Measurements from ENCODE around the gene CNN2. TPM values are rescaled to one million over a fixed set of nuclear protein-coding genes. Genes with fewer than 3 reads are reported as not detected.

CNN2 gene
- total and polyA plus RNA-seq, 2 of the 13 experiments (the other 11 are each of a cell fraction or from before 2014, with no cell fraction given): 63.6 to 70.0 TPM

DNA sequence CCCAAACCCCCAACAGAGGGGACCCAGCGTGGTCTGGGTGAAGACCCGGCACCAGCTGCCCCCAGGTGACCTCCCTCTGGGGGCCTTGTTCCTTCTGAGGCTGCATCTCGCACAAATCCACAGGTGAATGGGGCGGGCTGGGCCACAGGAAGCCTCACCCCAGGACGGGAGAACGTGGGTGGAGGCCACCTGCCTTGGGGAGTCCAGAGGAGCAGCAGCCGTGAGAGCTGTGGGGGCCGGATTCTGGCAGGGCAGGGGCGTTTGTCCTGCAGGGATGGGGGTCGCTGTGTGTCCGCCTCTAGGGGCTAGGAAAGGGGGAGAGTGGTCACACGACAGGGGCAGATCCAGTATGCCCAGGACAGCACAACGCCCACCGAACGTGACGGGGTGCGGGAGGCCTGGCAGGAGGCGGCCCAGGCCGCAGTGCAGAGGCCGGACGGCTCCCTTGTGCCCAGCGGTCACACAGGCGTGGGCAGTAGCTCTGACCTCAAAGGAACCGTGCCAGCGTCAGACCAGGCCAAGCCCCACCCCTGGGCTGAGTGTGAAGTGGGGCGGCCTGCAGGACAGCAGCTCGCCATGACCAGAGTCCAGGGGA lies 62.1 kb downstream of the CNN2 start:
- no TSS peak for BruUV-seq (replicated peaks)
- Histone ChIP-seq H3K4me1 (ENCODE audit: insufficient read depth, low read length) (peaks cover 9% of the 10 kb centered on the region), H3K9ac (ENCODE audit: insufficient read depth, low read depth, low read length) (no peak overlapping the region), H2AFZ (ENCODE audit: low read length) (no peak overlapping the region), H3K27ac (ENCODE audit: extremely low read length, insufficient read depth, low read length) (no peak overlapping the region), H3K9me3 (ENCODE audit: low read length) (no peaks in the 10 kb centered on the region), H4K20me1 (ENCODE audit: insufficient read depth, low read length) (peaks cover 3% of the 10 kb centered on the region; the same call in 1 of the 2 replicates), H3K27me3 (ENCODE audit: control insufficient read depth in 1 of 2, insufficient read depth in 2 of 2, low read length in 2 of 2) (no peaks in the 10 kb centered on the region), H3K4me2 (ENCODE audit: low read depth, low read length) (no peak overlapping the region), H3K4me3 (replicated peaks in 1 of 3; ENCODE audit: insufficient read depth in 1 of 3, low read depth in 2 of 3, low read length in 3 of 3) (no peak overlapping the region), H3K36me3 (replicated peaks in 1 of 2; ENCODE audit: control insufficient read depth in 1 of 2, insufficient read depth in 2 of 2, low read length in 2 of 2) (peaks cover 17 to 37% of the 10 kb centered on the region in 2 experiments), H3K79me2 (ENCODE audit: insufficient read depth, low read length) (peaks cover 13% of the 10 kb centered on the region)
- POLR2A ChIA-PET: interaction anchor here (1.6 kb wide), 1 partner anchor 9 kb away, joined by 5 read pairs; no protein-coding TSS in a partner anchor
- FAIRE-seq (no peak), DNase-seq (ENCODE audit: low spot score) (no peak), ATAC-seq (no peak; the same call in none of the 3 replicates)
- in situ Hi-C loops (cut with HindIII; ENCODE audit: extremely low pct_ligation_motif_present, low pct_unique_long_range_greater_than_20kb): no loop called here
- CTCF ChIA-PET (ENCODE audit: low intra/inter-chr PET ratio, low total read pairs): no interaction called here
- intact Hi-C loops (cut with micrococcal nuclease; ENCODE audit: unreplicated experiment): no loop called here
- 97% methylated on average over 13 of the region's 27 CpGs for whole genome bisulfite sequencing (ENCODE audit: low lambda C conversion rate)
- no peak for TF ChIP-seq THAP11 (CRISPR knock-in tag; IDR thresholded peaks at IDR 0.05)
- TF ChIP-seq ZNF256 (CRISPR knock-in tag; conservative IDR thresholded peaks at IDR 0.05): no peak
- TF ChIP-seq AGO2 (optimal IDR thresholded peaks at IDR 0.05; ENCODE audit: low read depth, low read length): peak; percentile 88
- 0 out of 2 replicates have a peak, but pooled peaks have one; percentile 41 for TF ChIP-seq PCBP1 (IDR thresholded peaks at IDR 0.05; ENCODE audit: borderline replicate concordance, low read depth, low read length)
- peak; percentile 29 for TF ChIP-seq AGO1 (IDR thresholded peaks at IDR 0.05; ENCODE audit: low read depth, low read length, poor library complexity, severe bottlenecking)
- TF ChIP-seq ZNF143 (CRISPR knock-in tag; IDR thresholded peaks at IDR 0.05): no peak
- no peak for TF ChIP-seq MEF2D (CRISPR knock-in tag; IDR thresholded peaks at IDR 0.05)
- TF ChIP-seq ZNF337 (CRISPR knock-in tag; IDR thresholded peaks at IDR 0.05; ENCODE audit: borderline replicate concordance, low read depth): no peak
- TF ChIP-seq, protein P1, sequence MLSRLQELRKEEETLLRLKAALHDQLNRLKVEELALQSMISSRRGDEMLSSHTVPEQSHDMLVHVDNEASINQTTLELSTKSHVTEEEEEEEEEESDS (CRISPR knock-in tag; IDR thresholded peaks at IDR 0.05; ENCODE audit: borderline replicate concordance): no peak
- no peak for TF ChIP-seq ZNF552 (CRISPR knock-in tag; IDR thresholded peaks at IDR 0.05; ENCODE audit: borderline replicate concordance)
- TF ChIP-seq ZNF20 (CRISPR knock-in tag; IDR thresholded peaks at IDR 0.05): no peak
- TF ChIP-seq SRSF1 (optimal IDR thresholded peaks at IDR 0.05; ENCODE audit: low read depth, low read length): no peak
- TF ChIP-seq ZNF781 (CRISPR knock-in tag; IDR thresholded peaks at IDR 0.05; ENCODE audit: borderline replicate concordance, not compliant biosample characterization): no peak
- no peak for TF ChIP-seq REXO4 (CRISPR knock-in tag; IDR thresholded peaks at IDR 0.05; ENCODE audit: borderline replicate concordance)
- TF ChIP-seq MED13 (CRISPR knock-in tag; IDR thresholded peaks at IDR 0.05): no peak
- no peak for TF ChIP-seq ZNF879 (CRISPR knock-in tag; IDR thresholded peaks at IDR 0.05)
- no peak for TF ChIP-seq ZNF562 (CRISPR knock-in tag; IDR thresholded peaks at IDR 0.05; ENCODE audit: borderline replicate concordance)
- no peak for TF ChIP-seq NFRKB (IDR thresholded peaks at IDR 0.05)
- TF ChIP-seq ZNF766 (CRISPR knock-in tag; IDR thresholded peaks at IDR 0.05; ENCODE audit: borderline replicate concordance): no peak
- TF ChIP-seq ZNF205 (CRISPR knock-in tag; IDR thresholded peaks at IDR 0.05): no peak
- TF ChIP-seq TAF15 (IDR thresholded peaks at IDR 0.05; ENCODE audit: low read depth, low read length, poor library complexity, severe bottlenecking): no peak
- TF ChIP-seq NONO (IDR thresholded peaks at IDR 0.05): no peak
- no peak for TF ChIP-seq NONO (CRISPR knock-in tag; conservative IDR thresholded peaks at IDR 0.05)
- no peak for TF ChIP-seq ZBTB20 (CRISPR knock-in tag; IDR thresholded peaks at IDR 0.05; ENCODE audit: borderline replicate concordance, low read depth)
- no peak for TF ChIP-seq SP1 (IDR thresholded peaks at IDR 0.05)
- no peak for TF ChIP-seq SP1 (CRISPR knock-in tag; IDR thresholded peaks at IDR 0.05)
- TF ChIP-seq, protein P2, sequence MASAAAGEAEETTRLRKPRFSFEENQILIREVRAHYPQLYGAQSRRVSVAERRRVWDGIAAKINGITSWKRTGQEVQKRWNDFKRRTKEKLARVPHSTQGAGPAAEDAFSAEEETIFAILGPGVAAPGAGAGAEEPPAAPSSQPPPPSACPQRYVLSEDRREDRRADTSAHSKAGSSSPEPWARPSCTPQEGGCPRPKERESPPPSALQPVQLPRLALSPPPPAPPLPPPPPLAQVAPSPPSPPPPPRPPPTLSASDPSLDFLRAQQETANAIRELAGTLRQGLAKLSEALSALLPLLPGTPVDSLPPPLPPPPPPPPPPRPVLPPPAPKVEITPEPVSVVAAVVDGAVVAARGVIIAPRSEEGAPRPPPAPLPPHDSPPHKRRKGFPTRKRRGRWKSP (CRISPR knock-in tag; IDR thresholded peaks at IDR 0.05): no peak
- TF ChIP-seq CC2D1A (CRISPR knock-in tag; IDR thresholded peaks at IDR 0.05): no peak

Data from HepG2 (cell line).